ENCODE results near the gene CNIH1.
A peak's percentile ranks its signal among the peaks of the same experiment; 100 is the strongest.
"Not testable (repeated sequence)": the region's sequence is repeated elsewhere in the genome, so short reads cannot be mapped to it uniquely, and the experiment has no call there.

CNIH1 gene

GRCh38 chr14:54455363-54455762, 14.2 kb upstream of the CNIH1 start:
- no peak for DNase-seq (ENCODE audit: low read depth)
- TF ChIP-seq CTCF (conservative IDR thresholded peaks at IDR 0.05; ENCODE audit: low read depth, low read length): no peak

DNA sequence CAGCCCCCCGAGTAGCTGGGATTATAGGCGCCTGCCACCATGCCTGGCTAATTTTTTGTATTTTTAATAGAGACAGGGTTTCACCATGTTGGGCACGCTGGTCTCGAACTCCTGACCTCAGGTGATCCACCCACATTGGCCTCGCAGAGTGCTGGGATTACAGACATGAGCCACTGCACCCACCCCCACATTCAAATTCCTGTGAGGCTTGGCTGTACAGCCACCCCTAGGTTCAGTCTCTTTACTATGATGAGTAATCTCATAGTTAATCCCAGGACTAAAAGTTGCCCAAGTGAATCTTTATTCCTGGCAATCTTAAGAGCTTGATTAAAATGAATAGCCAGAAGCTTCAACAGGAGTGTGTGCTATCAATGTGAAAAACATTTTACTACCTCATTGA, 12.8 kb upstream of the CNIH1 start:
- H3K4me3 ChIP-seq (ENCODE audit: low read depth, low read length): not testable (repeated sequence)
- DNase-seq (ENCODE audit: low read depth): peak; percentile 33

More at GRCh38 chr14:54455363-54455762, 14.2 kb upstream of the CNIH1 start:
- H3K4me3 ChIP-seq (ENCODE audit: low read depth, low read length): no peak overlapping the region

DNA sequence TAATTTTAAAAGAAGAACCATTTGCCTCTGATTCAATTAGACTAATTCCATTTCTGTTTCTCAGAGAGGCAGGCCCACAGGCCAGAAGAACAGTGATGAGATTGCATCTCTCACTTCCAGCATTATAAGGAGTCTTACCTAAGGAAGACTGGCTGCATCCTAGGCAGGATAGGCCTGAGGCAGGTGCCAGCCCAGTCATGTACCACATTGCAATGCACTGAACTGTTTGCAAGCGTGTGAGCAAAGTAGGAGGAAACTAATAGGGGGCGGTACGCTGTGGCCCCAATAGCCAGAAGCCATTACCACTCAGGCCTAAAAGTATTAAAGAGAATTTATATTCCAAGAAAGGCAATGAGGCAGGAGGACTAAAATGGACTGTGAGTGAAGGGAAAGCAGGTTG, 12.1 kb upstream of the CNIH1 start:
- TF ChIP-seq CTCF (conservative IDR thresholded peaks at IDR 0.05; ENCODE audit: low read depth, low read length): no peak
- no peak overlapping the region for H3K4me3 ChIP-seq (ENCODE audit: low read depth, low read length)
- DNase-seq (ENCODE audit: low read depth): no peak

DNA sequence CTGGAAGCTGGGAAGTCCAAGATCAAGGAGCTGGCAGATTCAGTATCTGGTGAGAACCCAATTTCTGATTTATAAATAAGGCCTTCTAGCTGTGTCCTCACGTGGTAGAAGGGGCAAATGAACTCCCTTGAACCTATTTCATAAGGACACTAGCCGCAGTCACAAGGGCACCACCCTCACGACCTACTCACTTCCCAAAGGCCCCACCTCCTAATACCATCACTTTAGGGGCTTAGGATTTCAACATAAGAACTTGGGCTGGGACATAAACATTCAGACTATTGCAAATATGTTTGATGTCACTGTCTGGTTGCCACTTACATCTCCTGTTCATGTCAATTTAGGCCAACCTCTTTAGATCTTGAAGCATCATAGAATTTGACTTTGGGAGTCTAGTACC, 10.8 kb upstream of the CNIH1 start:
- no peak overlapping the region for H3K4me3 ChIP-seq (ENCODE audit: low read depth, low read length)
- no peak for TF ChIP-seq CTCF (conservative IDR thresholded peaks at IDR 0.05; ENCODE audit: low read depth, low read length)
- DNase-seq (ENCODE audit: low read depth): no peak

DNA sequence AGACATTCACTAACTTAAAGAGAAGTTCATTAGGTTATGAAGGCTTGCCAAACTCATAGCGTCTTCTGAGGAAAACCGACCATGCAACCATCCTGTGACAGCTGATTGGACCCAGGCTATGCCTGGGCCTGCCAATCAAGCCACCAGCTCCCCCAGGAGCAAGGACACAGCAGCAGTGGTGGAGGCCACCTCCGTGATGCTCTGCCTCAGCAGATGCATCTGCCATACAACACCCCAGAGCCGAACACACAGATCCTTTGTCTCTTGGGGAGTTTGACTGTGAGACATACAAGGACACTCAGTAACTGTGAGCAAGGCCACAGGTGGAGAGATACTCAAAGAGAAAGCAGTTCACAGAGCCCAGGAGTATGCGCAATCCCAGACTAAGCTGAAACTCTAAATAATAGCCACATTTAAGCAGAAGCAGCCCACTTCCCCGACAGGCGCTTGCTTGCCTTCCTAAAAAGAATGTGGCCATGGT, 10.0 kb upstream of the CNIH1 start:
- no peak for DNase-seq (ENCODE audit: low read depth)
- TF ChIP-seq CTCF (conservative IDR thresholded peaks at IDR 0.05; ENCODE audit: low read depth, low read length): no peak
- no peak overlapping the region for H3K4me3 ChIP-seq (ENCODE audit: low read depth, low read length)

GRCh38 chr14:54450535-54450934, 9.4 kb upstream of the CNIH1 start:
- H3K4me3 ChIP-seq (ENCODE audit: low read depth, low read length): no peak overlapping the region
- no peak for TF ChIP-seq CTCF (conservative IDR thresholded peaks at IDR 0.05; ENCODE audit: low read depth, low read length)
- peak; percentile 65 for DNase-seq (ENCODE audit: low read depth)

DNA sequence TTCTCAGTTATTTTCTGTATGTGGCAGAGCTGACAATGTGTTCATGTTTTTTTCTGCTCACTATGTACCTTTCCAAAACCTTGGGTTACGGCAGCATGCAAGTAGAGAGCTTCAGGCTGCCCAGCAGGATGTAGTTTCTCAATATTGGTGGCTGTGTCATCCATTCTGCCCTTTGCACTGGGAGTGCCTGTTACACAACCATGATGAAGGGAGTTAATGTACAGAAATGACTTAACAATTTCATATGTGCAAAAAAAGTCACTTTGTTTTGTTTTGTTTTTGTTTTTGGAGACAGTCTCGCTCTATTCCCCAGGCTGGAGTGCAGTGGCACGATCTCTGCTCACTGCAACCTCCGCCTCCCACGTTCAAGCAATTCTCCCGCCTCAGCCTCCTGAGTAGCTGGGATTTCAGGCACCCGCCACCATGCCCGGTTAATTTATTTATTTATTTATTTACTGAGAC, 6.1 kb upstream of the CNIH1 start:
- DNase-seq (ENCODE audit: low read depth): peak; percentile 89
- H3K4me3 ChIP-seq (ENCODE audit: low read depth, low read length): no peak overlapping the region
- TF ChIP-seq CTCF (conservative IDR thresholded peaks at IDR 0.05; ENCODE audit: low read depth, low read length): no peak

All from choroid plexus epithelial cell (primary cell).